LNCAP (cell line): ENCODE results near the gene WDFY3.

Experiments used
- TF ChIP-seq, protein P1 (sequence below): fragments of 450-650 bp; IDR thresholded peaks from 2 replicates; pipeline ENCODE4 v1.5.1; 2017; ENCODE audit warnings: mild to moderate bottlenecking

The WDFY3 gene

DNA sequence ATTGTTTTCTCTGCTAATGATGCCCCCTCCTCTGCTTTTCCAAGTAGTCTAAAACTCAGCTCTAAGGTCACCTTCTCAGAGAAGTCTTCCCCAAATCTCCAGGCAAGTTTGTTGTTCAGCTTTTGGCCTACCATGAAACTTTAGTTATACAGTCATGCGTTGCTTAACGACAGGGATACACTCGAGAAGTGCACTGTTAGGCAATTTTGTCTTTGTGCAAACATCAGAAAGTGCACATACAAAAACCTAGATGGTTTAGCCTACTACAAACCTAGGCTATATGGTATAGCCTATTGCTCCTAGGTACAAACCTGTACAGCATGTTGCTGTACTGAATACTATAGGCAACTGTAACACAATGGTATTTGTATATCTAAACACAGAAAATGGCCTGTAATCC is 91.9 kb downstream of the WDFY3 start:
- TF ChIP-seq, protein P1, sequence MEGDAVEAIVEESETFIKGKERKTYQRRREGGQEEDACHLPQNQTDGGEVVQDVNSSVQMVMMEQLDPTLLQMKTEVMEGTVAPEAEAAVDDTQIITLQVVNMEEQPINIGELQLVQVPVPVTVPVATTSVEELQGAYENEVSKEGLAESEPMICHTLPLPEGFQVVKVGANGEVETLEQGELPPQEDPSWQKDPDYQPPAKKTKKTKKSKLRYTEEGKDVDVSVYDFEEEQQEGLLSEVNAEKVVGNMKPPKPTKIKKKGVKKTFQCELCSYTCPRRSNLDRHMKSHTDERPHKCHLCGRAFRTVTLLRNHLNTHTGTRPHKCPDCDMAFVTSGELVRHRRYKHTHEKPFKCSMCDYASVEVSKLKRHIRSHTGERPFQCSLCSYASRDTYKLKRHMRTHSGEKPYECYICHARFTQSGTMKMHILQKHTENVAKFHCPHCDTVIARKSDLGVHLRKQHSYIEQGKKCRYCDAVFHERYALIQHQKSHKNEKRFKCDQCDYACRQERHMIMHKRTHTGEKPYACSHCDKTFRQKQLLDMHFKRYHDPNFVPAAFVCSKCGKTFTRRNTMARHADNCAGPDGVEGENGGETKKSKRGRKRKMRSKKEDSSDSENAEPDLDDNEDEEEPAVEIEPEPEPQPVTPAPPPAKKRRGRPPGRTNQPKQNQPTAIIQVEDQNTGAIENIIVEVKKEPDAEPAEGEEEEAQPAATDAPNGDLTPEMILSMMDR = no peak

DNA sequence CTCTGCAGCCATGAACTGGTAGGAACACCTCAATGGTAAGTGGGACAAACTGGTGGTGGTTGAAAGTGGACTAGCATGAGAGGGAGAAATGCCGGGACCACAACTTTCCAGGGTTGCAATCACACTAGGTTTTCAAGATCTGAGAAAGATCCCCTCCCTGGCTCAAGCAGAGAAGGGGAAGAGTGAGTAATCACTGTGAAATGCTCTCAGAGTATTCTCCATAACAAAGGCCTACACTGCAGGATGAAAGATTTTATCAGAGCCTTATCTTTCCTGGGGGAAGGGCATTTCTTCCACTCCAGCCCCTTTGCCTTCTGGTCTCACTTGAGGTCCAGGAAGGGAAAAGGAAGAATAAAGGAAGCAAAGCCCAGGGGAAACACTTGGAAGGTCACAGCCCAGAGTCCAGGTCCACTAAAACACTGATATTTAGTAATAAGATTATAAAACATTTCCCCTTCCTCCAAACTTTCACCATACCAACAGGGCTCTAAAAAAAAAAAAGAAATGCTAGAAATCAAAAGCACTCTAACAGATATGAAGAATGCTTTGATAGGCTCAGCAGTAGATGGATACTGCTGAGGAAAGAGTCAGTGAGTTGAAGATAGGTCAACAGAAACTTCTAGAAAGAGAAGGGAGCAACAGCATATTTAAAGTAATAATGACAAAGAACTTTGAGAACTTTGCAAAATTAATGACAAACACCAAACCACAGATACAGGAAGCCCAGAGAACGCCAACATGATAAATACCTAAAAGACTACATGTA is 95.9 kb downstream of the WDFY3 start:
- TF ChIP-seq, protein P1 = no peak

DNA sequence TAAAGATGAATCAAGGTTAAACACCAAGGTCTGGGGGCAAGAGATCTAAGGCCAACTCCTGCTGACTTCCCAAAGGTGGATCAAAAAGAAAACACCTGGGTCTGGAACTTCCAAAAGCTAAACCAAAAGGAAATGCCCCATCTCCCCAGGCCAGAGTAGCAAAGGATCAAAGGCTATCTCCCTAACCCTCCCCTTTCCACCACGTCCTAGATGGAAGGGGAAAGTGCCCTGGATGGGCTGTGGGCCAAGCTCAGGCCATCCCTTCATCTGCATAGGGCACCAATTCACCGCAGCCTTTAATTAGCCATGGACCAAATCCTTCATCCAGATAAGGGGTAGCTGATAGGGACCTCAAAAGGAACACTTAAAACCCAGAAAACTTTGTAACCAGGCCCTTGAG is 100.2 kb downstream of the WDFY3 start:
- TF ChIP-seq, protein P1 = no peak

DNA sequence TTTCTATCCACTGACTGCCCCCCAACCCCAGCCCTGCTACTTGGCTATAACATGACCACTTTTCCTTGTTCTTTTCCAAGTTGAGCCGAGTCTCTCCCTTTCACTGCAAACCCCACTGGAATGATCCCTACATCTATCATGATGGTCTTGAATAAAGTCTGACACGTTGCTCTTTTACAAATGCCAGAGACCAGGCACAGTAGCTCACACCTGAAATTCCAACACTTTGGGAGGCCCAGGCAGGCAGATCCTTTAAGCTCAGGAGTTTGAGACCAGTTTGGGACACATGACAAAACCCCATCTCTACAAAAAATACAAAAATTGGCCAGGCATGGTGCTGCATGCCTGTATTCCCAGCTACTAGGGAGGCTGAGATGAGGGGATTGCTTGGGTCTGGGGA is 100.9 kb downstream of the WDFY3 start:
- TF ChIP-seq, protein P1 = no peak

DNA sequence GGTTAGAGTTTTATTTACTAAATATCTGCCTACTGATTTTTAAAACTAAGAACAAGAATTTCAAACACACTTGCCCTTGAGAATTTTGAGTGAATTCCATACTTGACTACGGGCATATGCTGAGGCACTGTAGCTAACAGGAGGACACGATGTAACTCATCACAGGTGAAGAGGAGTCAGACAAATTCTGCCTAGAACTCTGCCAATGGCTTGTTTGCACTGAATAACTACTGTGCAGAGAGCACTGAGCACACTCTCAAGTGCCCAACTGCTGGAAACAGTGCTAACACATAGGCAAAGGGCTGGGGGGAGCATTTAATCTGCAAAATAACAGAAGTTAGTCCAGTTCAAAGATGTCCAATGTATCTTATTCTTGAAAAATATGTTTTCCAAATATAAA is 104.4 kb downstream of the WDFY3 start:
- TF ChIP-seq, protein P1 = no peak

DNA sequence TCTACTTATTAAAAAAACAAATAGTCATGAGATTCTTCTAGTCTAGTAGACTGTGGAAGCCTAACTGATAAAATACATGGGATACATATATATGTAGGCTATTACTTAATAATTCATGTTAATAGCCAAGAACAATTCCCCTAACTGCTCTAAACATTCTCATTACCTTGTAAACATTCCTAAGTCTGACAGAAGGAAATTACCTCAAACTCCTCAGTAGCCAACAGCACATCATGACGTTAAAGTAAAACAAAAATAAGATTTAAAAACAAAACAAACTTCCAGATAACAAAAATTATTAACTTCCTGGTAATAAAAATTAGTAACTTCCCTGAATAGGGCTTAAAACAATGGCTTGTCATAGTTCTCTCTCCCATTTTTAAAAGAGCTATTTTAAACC is 109.2 kb downstream of the WDFY3 start:
- TF ChIP-seq, protein P1 = no peak

DNA sequence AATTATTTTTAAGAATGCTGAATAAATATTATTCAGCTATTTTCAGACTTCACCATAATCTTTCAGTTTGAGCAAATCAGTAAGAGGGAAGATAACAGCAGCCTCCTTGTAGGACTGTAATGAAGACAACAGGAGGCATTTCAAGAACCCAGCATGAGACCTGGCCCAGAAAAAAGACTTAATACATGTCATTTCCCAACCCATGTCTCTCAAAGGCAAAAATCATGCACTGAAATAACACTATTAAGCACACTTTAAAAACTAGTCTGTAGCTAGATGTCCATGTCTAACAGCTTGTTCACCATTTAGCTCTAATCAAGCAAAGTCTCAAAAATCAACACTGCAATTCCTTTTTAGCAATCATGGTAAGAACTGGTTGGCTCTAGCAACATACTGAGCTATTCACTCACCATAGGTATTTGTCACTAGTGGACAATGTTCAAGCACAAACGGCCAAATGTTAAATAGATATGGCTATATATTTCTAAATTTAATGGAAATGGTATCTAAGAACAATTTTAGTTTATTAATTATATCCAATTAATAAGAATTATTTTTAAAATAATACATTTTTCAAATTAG is 109.9 kb downstream of the WDFY3 start:
- TF ChIP-seq, protein P1 = no peak
